LNCaP clone FGC (cell line): ENCODE data around the gene PFN2.
"Not testable (repeated sequence)": the region's sequence is repeated elsewhere in the genome, so short reads cannot be mapped to it uniquely, and the experiment has no call there.

Experiments
- DNase-seq: peaks from one replicate; pipeline ENCODE4 v3.0.0-alpha.2; 2011; ENCODE audit warnings: low read depth
- H3K4me3 ChIP-seq: 2 replicates; pipeline ENCODE4 v1.5.1; 2011; ENCODE audit warnings: mild to moderate bottlenecking, low read depth, low read length, control low read depth
- CTCF ChIP-seq: IDR thresholded peaks from 2 replicates; pipeline ENCODE4 v1.5.1; 2012; ENCODE audit warnings: mild to moderate bottlenecking; ENCODE audit not compliant: control insufficient read depth, insufficient read depth; ENCODE audit errors: extremely low read depth

The PFN2 gene

GRCh38 chr3:149957361-149958125 lies 13.2 kb downstream of the PFN2 start:
- no peak for DNase-seq
- no peak overlapping the region for H3K4me3 ChIP-seq
- TF ChIP-seq CTCF, result no peak

GRCh38 chr3:149955449-149955848 lies 15.2 kb downstream of the PFN2 start:
- no peak for DNase-seq
- H3K4me3 ChIP-seq, result no peak overlapping the region
- TF ChIP-seq CTCF, result no peak

- DNase-seq, result no peak
These were observed 15.9 kb downstream of the PFN2 start for GRCh38 chr3:149954812-149955211.

GRCh38 chr3:149949181-149949580 lies 21.5 kb downstream of the PFN2 start:
- TF ChIP-seq CTCF, result no peak
- DNase-seq, result no peak
- H3K4me3 ChIP-seq, result no peak overlapping the region

More at GRCh38 chr3:149954812-149955211, 15.9 kb downstream of the PFN2 start:
- TF ChIP-seq CTCF, result no peak
- H3K4me3 ChIP-seq, result no peak overlapping the region

GRCh38 chr3:149947231-149947630 lies 23.5 kb downstream of the PFN2 start:
- DNase-seq, result no peak
- H3K4me3 ChIP-seq, result no peak overlapping the region
- no peak for TF ChIP-seq CTCF

GRCh38 chr3:149943966-149944365 lies 26.7 kb downstream of the PFN2 start:
- not testable (repeated sequence) for DNase-seq, H3K4me3 ChIP-seq

- H3K4me3 ChIP-seq, result no peak overlapping the region
- DNase-seq, result no peak
- no peak for TF ChIP-seq CTCF
These were observed 28.3 kb downstream of the PFN2 start for GRCh38 chr3:149942409-149942808.

- DNase-seq, result no peak
- no peak overlapping the region for H3K4me3 ChIP-seq
- TF ChIP-seq CTCF, result no peak
These were observed 28.7 kb downstream of the PFN2 start for GRCh38 chr3:149941946-149942345.
